SK-N-MC (cell line): ENCODE results near the gene GALNT18.

ENCODE experiments used
- EZH2 ChIP-seq: fragments of 200-600 bp; sonication (generic); IDR thresholded peaks from one replicate; pipeline ENCODE4 v1.6.1; 2017; ENCODE audit warnings: antibody characterized with exemption
- FOXP2 ChIP-seq: optimal IDR thresholded peaks from 2 replicates; pipeline ENCODE3; 2011; ENCODE audit warnings: mild to moderate bottlenecking, moderate library complexity; ENCODE audit not compliant: insufficient read depth; ENCODE audit errors: extremely low read length, control extremely low read depth
- POLR2AphosphoS5 ChIP-seq: IDR thresholded peaks from 2 replicates; pipeline ENCODE4 v1.6.1; 2012; ENCODE audit warnings: mild to moderate bottlenecking, low read depth, low read length, borderline replicate concordance

- no peak for TF ChIP-seq EZH2
- TF ChIP-seq POLR2AphosphoS5 = no peak
- no peak for TF ChIP-seq FOXP2
Observed at GRCh38 chr11:11657218-11657955, 35.6 kb upstream of the GALNT18 start.
